SJSA1 (cell line): Measurements from ENCODE around the gene SPR. TPM values are rescaled to one million over a fixed set of nuclear protein-coding genes. Genes with fewer than 3 reads are reported as not detected.
"Not testable (repeated sequence)": the region's sequence is repeated elsewhere in the genome, so short reads cannot be mapped to it uniquely, and the experiment has no call there.

Source experiments
- DNase-seq, 2 experiments: peaks; one replicate each; pipeline ENCODE4 v3.0.0-alpha.2; 2015 to 2020; ENCODE audit warnings: low spot score in 2 of 2, low read depth in 1 of 2
- H3K27ac ChIP-seq: fragments of 250-450 bp; sonication (Bioruptor Pico); 2 replicates; pipeline ENCODE4 v1.5.1; 2020; ENCODE audit warnings: mild to moderate bottlenecking, moderate library complexity
- H3K27me3 ChIP-seq: fragments of 250-450 bp; sonication (Bioruptor Pico); replicated peaks from 2 replicates; pipeline ENCODE4 v1.5.1; 2020; ENCODE audit warnings: mild to moderate bottlenecking, moderate library complexity
- H3K36me3 ChIP-seq: fragments of 250-450 bp; sonication (Bioruptor Pico); 2 replicates; pipeline ENCODE4 v1.5.1; 2020; ENCODE audit warnings: mild to moderate bottlenecking
- H3K4me1 ChIP-seq: fragments of 250-450 bp; sonication (Bioruptor Pico); replicated peaks from 2 replicates; pipeline ENCODE4 v1.6.1; 2021; ENCODE audit warnings: mild to moderate bottlenecking
- H3K4me3 ChIP-seq: fragments of 250-450 bp; sonication (Bioruptor Pico); 2 replicates; pipeline ENCODE4 v1.5.1; 2020; ENCODE audit warnings: mild to moderate bottlenecking
- H3K9me3 ChIP-seq: fragments of 250-450 bp; sonication (Bioruptor Pico); replicated peaks from 2 replicates; pipeline ENCODE4 v1.5.1; 2020; ENCODE audit warnings: mild to moderate bottlenecking
- total RNA-seq: library from RNA; depleted of rRNA; stranded (reverse); fragments of >200 nt; shearing (Covaris generic); gene quantifications from 2 replicates; pipeline ENCODE4 v1.2.3, GENCODE V29; 2014

SPR gene
- total RNA-seq, 1 experiment from 2014 or later = 35.8 TPM

DNA sequence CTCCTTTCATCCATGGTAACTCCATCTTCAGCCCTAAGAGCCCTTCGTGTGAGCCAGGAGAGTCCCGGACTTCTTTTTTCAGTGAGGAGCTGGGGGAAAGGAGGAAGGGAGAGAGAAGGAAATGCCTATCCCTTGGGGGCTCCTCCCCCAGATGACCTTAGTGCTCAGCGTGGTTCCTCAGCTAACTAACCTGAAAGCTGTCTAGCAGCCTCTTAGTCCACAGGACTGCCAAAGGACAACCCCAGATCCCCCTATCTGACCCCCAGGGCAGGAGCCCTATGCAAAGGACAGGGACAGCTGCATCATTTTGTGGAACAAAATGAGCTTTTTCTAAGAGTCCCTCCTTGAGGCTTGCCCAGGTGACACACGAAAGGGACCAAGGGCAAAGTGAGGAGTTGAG lies 7.9 kb downstream of the SPR start:
- Histone ChIP-seq H3K27ac (no peak overlapping the region), H3K27me3 (peaks cover 25% of the 10 kb centered on the region), H3K4me3 (no peak overlapping the region), H3K36me3 (peaks cover 10% of the 10 kb centered on the region), H3K4me1 (no peaks in the 10 kb centered on the region; the same call in 1 of the 2 replicates), H3K9me3 (no peaks in the 10 kb centered on the region)
- no peak for DNase-seq

DNA sequence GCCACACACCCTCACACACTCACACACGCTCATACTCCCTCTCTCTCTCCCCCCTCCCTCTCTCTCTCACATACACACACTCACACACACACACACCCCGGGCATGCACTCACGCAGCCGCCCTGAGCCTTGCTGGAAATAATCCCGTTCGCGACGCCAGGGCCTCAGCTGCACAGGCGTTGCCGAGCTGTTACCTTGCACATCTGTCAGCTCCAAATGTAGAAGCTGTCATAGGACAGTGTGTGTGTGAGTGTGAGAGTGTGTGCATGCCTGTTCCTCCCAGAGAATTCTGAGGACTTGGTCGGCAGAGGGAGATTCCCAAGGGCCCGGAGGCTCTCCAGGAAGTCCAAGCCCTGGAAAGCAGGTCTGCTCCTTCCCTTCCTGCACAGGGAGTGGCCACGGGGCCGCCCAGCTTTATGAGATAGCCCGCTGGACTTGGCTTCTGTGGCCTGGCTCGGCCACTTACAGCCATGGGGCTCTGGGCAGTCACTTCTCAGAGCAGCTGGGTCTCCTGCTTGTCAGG lies 8.6 kb downstream of the SPR start:
- no peak overlapping the region for H3K4me3 ChIP-seq
- no peaks in the 10 kb centered on the region for H3K9me3 ChIP-seq
- no peak overlapping the region for H3K27ac ChIP-seq
- peaks cover 32% of the 10 kb centered on the region for H3K27me3 ChIP-seq
- H3K36me3 ChIP-seq = peaks cover 10% of the 10 kb centered on the region
- no peaks in the 10 kb centered on the region; the same call in 1 of the 2 replicates for H3K4me1 ChIP-seq
- no peak for DNase-seq

DNA sequence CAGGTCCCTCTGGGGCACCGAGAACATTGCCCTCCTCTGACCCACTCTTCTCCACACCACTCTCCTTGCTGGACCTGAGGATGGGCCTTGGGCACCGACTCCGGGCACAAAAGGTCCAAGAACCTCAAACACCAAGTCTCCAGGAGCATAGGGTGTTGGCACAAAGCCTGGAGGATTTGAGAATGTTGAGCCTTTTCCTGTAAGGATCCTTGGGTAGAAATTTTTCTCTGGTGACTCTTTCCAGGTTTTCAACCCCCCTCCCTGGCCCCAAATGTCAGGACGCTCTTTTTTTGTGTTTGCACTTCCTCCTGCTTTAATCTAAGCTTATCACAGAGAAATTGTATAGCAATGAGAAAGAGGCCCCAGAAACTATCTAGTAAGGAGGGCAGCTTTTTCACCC lies 9.2 kb downstream of the SPR start:
- H3K27me3 ChIP-seq = peaks cover 37% of the 10 kb centered on the region
- no peaks in the 10 kb centered on the region for H3K9me3 ChIP-seq
- DNase-seq = no peak
- no peak overlapping the region for H3K4me3 ChIP-seq
- peaks cover 9% of the 10 kb centered on the region for H3K36me3 ChIP-seq
- no peak overlapping the region for H3K27ac ChIP-seq
- H3K4me1 ChIP-seq = no peaks in the 10 kb centered on the region; the same call in 1 of the 2 replicates

- no peak overlapping the region for H3K27ac ChIP-seq
- H3K9me3 ChIP-seq = no peaks in the 10 kb centered on the region; the same call in 1 of the 2 replicates
- no peak for DNase-seq
- H3K4me1 ChIP-seq = no peaks in the 10 kb centered on the region; the same call in 1 of the 2 replicates
- no peak overlapping the region for H3K4me3 ChIP-seq
- H3K36me3 ChIP-seq = no peaks in the 10 kb centered on the region
- peaks cover 51% of the 10 kb centered on the region for H3K27me3 ChIP-seq
Observed at GRCh38 chr2:72897785-72898584, 10.8 kb downstream of the SPR start.

- Histone ChIP-seq H3K4me3 (no peak overlapping the region), H3K27me3 (peaks cover 56% of the 10 kb centered on the region), H3K4me1 (no peaks in the 10 kb centered on the region; the same call in 1 of the 2 replicates), H3K9me3 (no peaks in the 10 kb centered on the region; the same call in 1 of the 2 replicates), H3K36me3 (no peaks in the 10 kb centered on the region), H3K27ac (no peak overlapping the region)
- no peak for DNase-seq
Observed at GRCh38 chr2:72898585-72898906, 11.3 kb downstream of the SPR start.

DNA sequence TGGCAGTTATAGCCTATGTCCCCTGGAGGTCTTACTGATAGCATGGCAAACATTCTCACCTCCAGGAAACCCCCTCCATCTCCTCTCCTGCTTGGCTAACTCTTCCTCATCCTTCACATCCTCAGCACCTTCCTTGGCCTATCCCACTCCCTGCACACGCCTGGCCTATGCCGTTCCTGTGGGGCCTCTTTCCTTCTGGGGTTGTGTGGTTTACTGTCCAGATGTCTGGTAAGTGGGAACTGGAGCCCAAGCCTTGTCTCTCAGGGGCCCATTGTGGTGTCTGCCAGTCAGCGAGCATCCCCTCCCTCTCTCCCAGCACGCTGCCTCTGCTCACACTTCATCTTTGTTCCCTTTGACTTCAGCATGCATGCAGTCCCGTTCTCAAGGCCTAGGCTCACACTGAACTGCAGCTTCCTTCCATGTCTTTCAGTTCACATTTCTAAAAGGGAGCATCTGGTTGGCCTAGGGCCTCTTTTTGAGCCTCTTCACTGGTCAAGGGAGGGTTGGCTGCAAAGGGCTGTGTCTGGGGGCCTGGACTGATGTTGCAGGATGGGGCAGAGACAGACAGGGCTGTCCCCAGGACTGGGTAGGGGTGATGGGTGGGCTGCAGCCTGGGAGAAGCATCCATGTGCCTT lies 13.1 kb downstream of the SPR start:
- no peaks in the 10 kb centered on the region for H3K36me3 ChIP-seq
- H3K4me3 ChIP-seq = no peak overlapping the region
- H3K4me1 ChIP-seq = no peaks in the 10 kb centered on the region; the same call in 1 of the 2 replicates
- no peak for DNase-seq
- H3K27me3 ChIP-seq = peaks cover 74% of the 10 kb centered on the region
- no peaks in the 10 kb centered on the region; the same call in 1 of the 2 replicates for H3K9me3 ChIP-seq
- H3K27ac ChIP-seq = no peak overlapping the region

DNA sequence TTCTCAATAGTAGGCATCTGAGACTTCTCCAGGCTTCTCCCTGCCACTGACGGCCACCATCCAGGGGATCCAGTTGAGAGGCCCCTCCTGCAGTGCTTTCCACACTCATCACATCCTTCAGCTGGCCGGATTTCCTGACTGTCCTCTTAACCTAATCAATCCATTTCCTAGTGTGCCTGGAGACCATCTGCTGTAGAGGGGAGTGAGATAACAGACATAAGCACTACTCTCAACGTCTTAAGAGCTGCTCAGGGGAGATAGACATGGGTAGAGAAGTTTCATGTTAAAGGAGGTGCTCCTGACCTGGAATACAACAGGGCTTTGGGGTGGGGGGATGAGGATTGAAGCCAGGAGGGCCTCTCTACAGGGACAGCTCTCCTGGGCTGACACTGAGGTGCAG lies 14.2 kb downstream of the SPR start:
- Histone ChIP-seq H3K4me3 (no peak overlapping the region), H3K4me1 (no peaks in the 10 kb centered on the region), H3K9me3 (peaks cover 4% of the 10 kb centered on the region; the same call in 1 of the 2 replicates), H3K36me3 (no peaks in the 10 kb centered on the region), H3K27me3 (peaks cover 79% of the 10 kb centered on the region), H3K27ac (no peak overlapping the region)
- DNase-seq = no peak

DNA sequence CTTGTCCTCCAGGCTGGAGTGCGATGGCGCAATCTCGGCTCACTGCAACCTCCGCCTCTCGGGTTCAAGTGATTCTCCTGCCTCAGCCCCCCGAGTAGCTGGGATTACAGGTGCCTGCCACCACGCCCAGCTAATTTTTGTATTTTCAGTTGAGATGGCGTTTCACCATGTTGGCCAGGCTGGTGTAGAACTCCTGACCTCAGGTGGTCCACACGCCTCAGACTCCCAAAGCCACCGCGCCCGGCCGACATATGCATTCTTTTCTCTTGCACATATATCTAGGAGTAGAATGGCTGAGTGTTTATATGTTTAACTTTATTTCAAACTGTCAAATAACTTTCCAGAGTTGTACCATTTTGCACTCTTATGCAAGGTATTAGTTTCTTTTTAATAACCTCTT lies 20.2 kb downstream of the SPR start:
- H3K27ac ChIP-seq, H3K9me3 ChIP-seq, H3K4me1 ChIP-seq, H3K36me3 ChIP-seq, DNase-seq, H3K4me3 ChIP-seq: not testable (repeated sequence)
- H3K27me3 ChIP-seq = peaks cover 89% of the 10 kb centered on the region

DNA sequence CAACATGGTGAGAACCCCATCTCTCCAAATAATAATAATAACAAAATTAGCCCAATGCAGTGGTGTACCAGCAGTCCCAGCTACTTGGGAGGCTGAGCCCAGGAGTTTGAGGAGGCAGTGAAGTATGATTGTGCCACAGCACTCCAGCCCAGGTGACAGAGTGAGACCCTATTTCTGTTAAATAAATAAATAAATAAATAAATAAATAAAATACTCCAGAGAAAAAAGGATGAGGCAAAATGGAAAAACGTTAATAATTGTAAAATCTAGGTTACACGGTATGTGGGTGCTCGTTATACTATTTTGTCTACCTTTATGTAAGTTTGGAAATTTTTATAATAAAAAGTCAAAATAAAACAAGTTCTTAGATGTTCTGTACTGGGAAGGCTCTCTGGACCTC lies 21.5 kb downstream of the SPR start:
- Histone ChIP-seq H3K9me3 (0 out of 2 replicates have a peak, but pooled peaks cover 4% of the 10 kb centered on the region), H3K27me3 (peaks cover 89% of the 10 kb centered on the region), H3K4me1 (no peaks in the 10 kb centered on the region), H3K4me3 (no peak overlapping the region), H3K36me3 (no peaks in the 10 kb centered on the region), H3K27ac (no peak overlapping the region)
- peak in 1 of 2 experiments; percentile 10 for DNase-seq

GRCh38 chr2:72911256-72911655 lies 24.0 kb downstream of the SPR start:
- Histone ChIP-seq H3K36me3 (no peaks in the 10 kb centered on the region), H3K27me3 (peaks cover 92% of the 10 kb centered on the region), H3K4me3 (no peak overlapping the region), H3K9me3 (peaks cover 2% of the 10 kb centered on the region; the same call in 1 of the 2 replicates), H3K27ac (no peak overlapping the region), H3K4me1 (peaks cover 8% of the 10 kb centered on the region)
- DNase-seq = no peak

DNA sequence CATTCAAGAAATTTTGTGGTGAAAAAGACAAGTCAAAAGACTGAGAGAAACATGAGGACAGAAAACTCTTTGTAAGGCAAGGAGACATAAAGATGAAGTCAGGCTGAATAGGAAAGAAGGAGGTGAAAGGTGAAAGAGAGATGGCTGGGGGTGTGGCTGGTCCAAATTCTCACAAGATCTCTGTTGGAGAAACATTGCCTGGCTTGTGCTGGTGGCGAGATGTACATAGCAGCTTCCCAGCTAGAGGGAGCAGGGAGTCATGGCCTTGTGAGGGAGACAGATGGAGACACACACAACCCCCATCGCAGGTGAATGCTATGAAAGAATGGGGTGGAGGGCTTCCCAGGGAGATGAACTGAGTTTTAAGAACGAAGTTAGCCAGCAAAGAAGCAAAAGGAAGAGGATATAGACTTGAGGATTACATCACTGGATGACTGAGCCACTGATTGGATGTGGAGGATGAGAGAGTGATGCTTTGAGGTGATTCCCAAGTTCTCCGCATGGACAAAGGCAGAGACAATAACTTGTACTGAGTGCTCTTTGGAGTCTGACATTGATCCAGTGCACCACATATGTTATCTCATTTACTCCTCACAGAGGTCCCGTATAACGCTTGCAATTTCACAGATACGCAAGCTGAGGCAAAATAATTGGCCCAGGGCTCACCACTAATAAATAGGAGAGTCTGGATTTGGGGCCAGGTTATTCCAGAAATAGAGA lies 26.4 kb downstream of the SPR start:
- DNase-seq = peak in 1 of 2 experiments; percentile 22
- Histone ChIP-seq H3K4me1 (peaks cover 29% of the 10 kb centered on the region), H3K4me3 (no peak overlapping the region), H3K36me3 (no peaks in the 10 kb centered on the region), H3K27ac (no peak overlapping the region), H3K27me3 (peaks cover 98% of the 10 kb centered on the region), H3K9me3 (peaks cover 5% of the 10 kb centered on the region)

DNA sequence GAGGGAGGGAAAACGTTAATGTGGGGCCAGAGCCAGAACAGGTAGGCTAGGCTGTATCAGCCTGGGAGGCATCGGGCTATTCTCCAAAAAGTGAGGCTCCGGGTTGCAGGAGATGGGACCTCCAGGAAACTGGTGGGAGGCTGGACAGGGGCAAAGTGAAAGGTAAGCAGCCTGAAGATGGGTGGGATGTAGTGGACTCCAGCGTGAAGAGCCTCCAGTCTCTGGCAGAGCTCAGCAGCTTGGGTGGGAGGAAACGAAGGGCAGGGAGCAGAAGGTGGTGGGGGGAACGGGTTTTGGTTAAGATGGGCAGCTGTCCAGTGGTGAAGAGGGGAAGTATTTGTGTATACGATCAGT lies 27.0 kb downstream of the SPR start:
- Histone ChIP-seq H3K27me3 (peaks cover 100% of the 10 kb centered on the region), H3K27ac (no peak overlapping the region), H3K4me3 (no peak overlapping the region), H3K4me1 (peaks cover 29% of the 10 kb centered on the region), H3K36me3 (no peaks in the 10 kb centered on the region), H3K9me3 (peaks cover 5% of the 10 kb centered on the region)
- DNase-seq = peak in 1 of 2 experiments; percentile 35

DNA sequence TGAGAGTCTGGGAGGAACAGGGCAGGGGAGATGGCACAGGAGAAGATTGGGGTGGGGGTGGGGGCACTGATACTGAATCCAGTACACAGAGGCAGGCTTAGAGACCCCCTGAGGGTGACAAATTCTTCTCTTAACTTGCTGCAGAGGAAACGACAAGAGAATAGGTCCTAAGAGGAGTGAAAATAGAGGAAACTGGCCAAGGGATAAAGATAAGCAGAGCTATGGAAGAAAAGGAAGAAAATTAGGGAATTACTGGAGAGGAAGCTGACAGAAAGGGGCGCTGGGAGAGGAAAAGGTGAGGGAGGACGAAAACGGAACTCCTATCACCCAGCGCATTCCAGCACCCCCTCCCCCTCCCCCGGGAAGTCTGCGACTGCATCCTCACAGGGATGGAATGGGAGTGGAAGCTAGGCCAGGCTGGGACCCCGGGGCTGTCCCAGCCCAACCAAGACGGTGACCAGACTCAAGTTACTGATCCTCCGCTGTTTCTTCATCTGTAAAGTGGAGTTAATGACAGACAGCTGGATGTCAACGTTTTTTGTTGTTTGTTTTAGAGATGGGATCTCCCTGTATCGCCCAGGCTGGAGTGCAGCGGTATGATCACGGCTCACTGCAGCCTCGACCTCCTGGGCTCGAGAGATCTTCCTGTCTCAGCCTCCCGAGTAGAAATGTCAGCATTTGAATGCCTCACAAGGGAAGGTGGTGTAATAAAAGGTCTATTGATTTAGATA lies 27.5 kb downstream of the SPR start:
- H3K4me3 ChIP-seq = no peak overlapping the region
- peaks cover 100% of the 10 kb centered on the region for H3K27me3 ChIP-seq
- H3K36me3 ChIP-seq = no peaks in the 10 kb centered on the region
- DNase-seq = peak in 1 of 2 experiments; percentile 36
- no peak overlapping the region for H3K27ac ChIP-seq
- peaks cover 29% of the 10 kb centered on the region for H3K4me1 ChIP-seq
- peaks cover 5% of the 10 kb centered on the region for H3K9me3 ChIP-seq
